Neural cell (in vitro differentiated cells): ENCODE results near the gene SLC25A4. TPM values are rescaled to one million over a fixed set of nuclear protein-coding genes. Genes with fewer than 3 reads are reported as not detected.

Experiments
- H2AFZ ChIP-seq: fragments of 200-600, 300-800 bp; sonication (generic), shearing (Covaris generic); 2 replicates; pipeline ENCODE4 v1.6.0; 2014; ENCODE audit warnings: low read depth, mild to moderate bottlenecking, antibody characterized with exemption, low read length, moderate library complexity
- H3F3A ChIP-seq: fragments of 200-600 bp; shearing (Covaris generic); 2 replicates; pipeline ENCODE4 v1.6.1; 2016; ENCODE audit warnings: mild to moderate bottlenecking, moderate library complexity, mixed read lengths, antibody characterized with exemption, low read length; ENCODE audit not compliant: insufficient read depth, poor library complexity, severe bottlenecking
- H3K27ac ChIP-seq: fragments of 200-600, 300-800 bp; sonication (generic), shearing (Covaris generic); 2 replicates; pipeline ENCODE4 v1.5.1; 2014; ENCODE audit warnings: mild to moderate bottlenecking, low read length, moderate library complexity
- H3K27me3 ChIP-seq: fragments of 300-800, 200-600 bp; sonication (generic), shearing (Covaris generic); 2 replicates; pipeline ENCODE4 v1.6.0; 2014; ENCODE audit warnings: mild to moderate bottlenecking, low read depth, low read length, moderate library complexity; ENCODE audit not compliant: insufficient read depth
- H3K36me3 ChIP-seq: fragments of 300-800, 200-600 bp; sonication (generic), shearing (Covaris generic); 2 replicates; pipeline ENCODE4 v1.5.1; 2014; ENCODE audit warnings: mild to moderate bottlenecking, antibody characterized with exemption, low read length, moderate library complexity; ENCODE audit not compliant: insufficient read depth
- H3K4me2 ChIP-seq: fragments of 300-800, 200-600 bp; sonication (generic), shearing (Covaris generic); 2 replicates; pipeline ENCODE4 v1.6.0; 2014; ENCODE audit warnings: mild to moderate bottlenecking, low read length
- H3K4me3 ChIP-seq: fragments of 300-800, 200-600 bp; sonication (generic), shearing (Covaris generic); 2 replicates; pipeline ENCODE4 v1.5.1; 2014; ENCODE audit warnings: mild to moderate bottlenecking, low read length, moderate library complexity
- H3K79me2 ChIP-seq: fragments of 200-600 bp; shearing (Covaris generic); replicated peaks from 2 replicates; pipeline ENCODE4 v1.6.0; 2014; ENCODE audit warnings: mild to moderate bottlenecking, low read length, moderate library complexity; ENCODE audit not compliant: insufficient read depth
- H3K9ac ChIP-seq: fragments of 300-800, 200-600 bp; sonication (generic), shearing (Covaris generic); 2 replicates; pipeline ENCODE4 v1.6.1; 2016; ENCODE audit warnings: mild to moderate bottlenecking, low read length, mixed read lengths
- H3K9me2 ChIP-seq: fragments of 200-600 bp; shearing (Covaris generic); 2 replicates; pipeline ENCODE4 v1.6.1; 2016; ENCODE audit warnings: mild to moderate bottlenecking, low read length, mixed read lengths; ENCODE audit not compliant: insufficient read depth
- H3K9me3 ChIP-seq: fragments of 200-600, 300-800 bp; sonication (generic), shearing (Covaris generic); 2 replicates; pipeline ENCODE4 v1.6.1; 2016; ENCODE audit warnings: mild to moderate bottlenecking, mixed run types, low read length, moderate library complexity, mixed read lengths
- H4K20me1 ChIP-seq: fragments of 200-600 bp; shearing (Covaris generic); 2 replicates; pipeline ENCODE4 v1.6.1; 2016; ENCODE audit warnings: mild to moderate bottlenecking, mixed run types; ENCODE audit not compliant: insufficient read depth
- EP300 ChIP-seq: fragments of 450-650 bp; conservative IDR thresholded peaks from 2 replicates; pipeline ENCODE4 v1.6.1; 2014; ENCODE audit warnings: antibody characterized with exemption, mild to moderate bottlenecking, moderate library complexity; ENCODE audit not compliant: poor library complexity, severe bottlenecking
- EZH2 ChIP-seq: fragments of 200-600, 300-800 bp; shearing (Covaris generic), sonication (generic); IDR thresholded peaks from 2 replicates; pipeline ENCODE4 v1.6.1; 2014; ENCODE audit warnings: antibody characterized with exemption, low read length, borderline replicate concordance, mild to moderate bottlenecking; ENCODE audit not compliant: insufficient read depth, poor library complexity, severe bottlenecking
- MXI1 ChIP-seq: fragments of 450-650 bp; conservative IDR thresholded peaks from 2 replicates; pipeline ENCODE4 v1.6.1; 2014; ENCODE audit warnings: antibody characterized with exemption, mild to moderate bottlenecking; ENCODE audit not compliant: poor library complexity, severe bottlenecking
- POLR2AphosphoS5 ChIP-seq: IDR thresholded peaks from 2 replicates; pipeline ENCODE4 v1.6.1; 2012
- RAD21 ChIP-seq: fragments of 450-650 bp; conservative IDR thresholded peaks from 2 replicates; pipeline ENCODE4 v1.6.1; 2014; ENCODE audit warnings: antibody characterized with exemption, mild to moderate bottlenecking, moderate library complexity
- REST ChIP-seq: IDR thresholded peaks from 2 replicates; pipeline ENCODE4 v1.6.1; 2012; ENCODE audit warnings: borderline replicate concordance
- SMC3 ChIP-seq: fragments of 450-650 bp; conservative IDR thresholded peaks from 2 replicates; pipeline ENCODE4 v1.6.1; 2014; ENCODE audit warnings: antibody characterized with exemption, mild to moderate bottlenecking, moderate library complexity; ENCODE audit not compliant: poor library complexity
- TAF1 ChIP-seq: IDR thresholded peaks from 2 replicates; pipeline ENCODE4 v1.6.1; 2012; ENCODE audit warnings: low read depth
- polyA plus RNA-seq: library from polyadenylated mRNA; depleted of rRNA; stranded (reverse); fragments of >200 nt; gene quantifications from 2 replicates; pipeline ENCODE4 v1.2.3, GENCODE V29; 2014
- TF ChIP-seq, protein P1 (sequence below): fragments of 450-650 bp; IDR thresholded peaks from 2 replicates; pipeline ENCODE4 v1.5.1; 2014; ENCODE audit warnings: antibody characterized with exemption, mild to moderate bottlenecking, moderate library complexity; ENCODE audit not compliant: poor library complexity, severe bottlenecking

The SLC25A4 gene
- polyA plus RNA-seq, 1 donor from 2014 or later: 140 TPM

DNA sequence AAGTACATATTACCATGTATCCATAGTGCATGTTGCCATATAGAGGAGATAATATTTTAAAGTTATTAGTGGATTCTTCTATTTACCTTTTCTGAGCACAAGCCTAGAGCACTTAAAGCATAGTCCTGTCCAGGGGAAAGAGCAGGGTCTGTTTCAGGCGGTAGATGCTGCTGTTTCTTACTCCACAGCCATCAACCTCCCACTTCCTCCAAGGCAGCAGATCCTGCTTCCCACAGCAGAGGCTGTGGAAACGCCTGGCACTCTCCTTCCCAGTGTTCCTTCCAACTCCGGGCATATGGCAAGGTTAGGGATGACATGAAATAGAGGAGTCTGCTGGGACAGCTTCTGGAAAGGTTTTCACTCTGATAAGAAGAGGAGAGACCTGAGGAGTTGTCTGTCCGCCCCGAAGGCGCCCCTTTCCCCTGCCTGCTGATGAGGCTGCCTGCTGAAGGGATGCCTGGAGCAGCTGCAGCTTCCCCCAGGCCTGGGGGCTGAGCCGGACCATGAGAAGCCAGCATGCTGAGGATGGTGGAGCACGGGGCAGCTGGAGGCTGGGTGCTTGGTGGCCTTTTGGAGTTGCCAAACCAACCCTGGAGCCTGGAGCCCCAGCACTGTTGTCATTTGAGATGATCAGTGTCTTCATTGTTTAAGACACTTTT lies 43.9 kb upstream of the SLC25A4 start:
- TF ChIP-seq TAF1 (no peak), EP300 (no peak), POLR2AphosphoS5 (no peak), MXI1 (no peak), RAD21 (no peak), REST (no peak), EZH2 (no peak), SMC3 (no peak)
- Histone ChIP-seq H3K79me2 (no peaks in the 10 kb centered on the region), H3K4me2 (no peak overlapping the region), H3F3A (no peaks in the 10 kb centered on the region), H3K36me3 (no peaks in the 10 kb centered on the region), H4K20me1 (no peaks in the 10 kb centered on the region), H3K9ac (no peak overlapping the region), H3K27me3 (no peaks in the 10 kb centered on the region), H2AFZ (no peak overlapping the region), H3K9me3 (no peaks in the 10 kb centered on the region), H3K27ac (no peak overlapping the region), H3K4me3 (no peak overlapping the region), H3K9me2 (no peaks in the 10 kb centered on the region)

DNA sequence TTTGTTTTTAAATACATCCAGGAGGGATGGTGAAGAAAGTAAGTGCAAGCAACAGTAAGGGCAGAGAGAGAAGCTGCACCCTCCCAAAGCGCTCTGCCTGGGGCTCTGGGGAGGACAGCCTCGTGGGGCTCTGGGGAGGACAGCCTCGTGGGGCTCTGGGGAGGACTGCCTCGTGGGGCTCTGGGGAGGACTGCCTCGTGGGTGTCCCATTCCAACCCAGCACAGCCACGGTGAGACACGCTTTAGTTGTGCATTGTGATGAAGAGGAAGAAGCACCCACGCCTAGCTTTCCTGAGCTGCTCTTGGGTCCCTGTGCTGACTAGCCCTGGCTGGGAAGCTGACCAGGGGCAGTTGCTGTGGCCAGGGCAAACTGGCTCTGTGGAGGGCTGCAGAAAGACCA lies 43.1 kb upstream of the SLC25A4 start:
- Histone ChIP-seq H2AFZ (no peak overlapping the region), H3K36me3 (no peaks in the 10 kb centered on the region), H3K9ac (no peak overlapping the region), H3K79me2 (no peaks in the 10 kb centered on the region), H3K9me3 (no peaks in the 10 kb centered on the region), H3F3A (no peaks in the 10 kb centered on the region), H3K9me2 (no peaks in the 10 kb centered on the region), H3K27me3 (no peaks in the 10 kb centered on the region), H4K20me1 (no peaks in the 10 kb centered on the region), H3K27ac (no peak overlapping the region), H3K4me2 (no peak overlapping the region), H3K4me3 (no peak overlapping the region)
- TF ChIP-seq MXI1: no peak
- no peak for TF ChIP-seq EP300

DNA sequence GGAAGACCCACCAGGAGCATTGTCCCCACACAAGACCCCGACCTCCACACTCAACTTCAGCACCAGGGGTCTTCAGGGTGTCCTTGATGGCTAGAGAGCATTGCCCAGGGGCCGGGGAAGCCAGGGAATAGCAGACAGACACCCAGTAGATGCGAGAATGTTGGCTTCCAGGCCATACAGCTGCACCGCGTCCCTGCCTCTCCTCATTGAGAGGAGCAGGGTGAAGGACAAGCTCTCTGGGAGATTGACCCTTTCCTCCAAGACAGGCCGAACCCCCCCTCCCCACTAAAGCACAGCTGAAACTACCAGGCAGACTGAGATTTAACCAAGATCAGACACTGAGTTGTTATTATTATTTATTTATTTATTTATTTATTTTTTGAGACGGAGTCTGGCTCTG lies 42.6 kb upstream of the SLC25A4 start:
- Histone ChIP-seq H3K27ac (no peak overlapping the region), H3F3A (no peaks in the 10 kb centered on the region), H3K79me2 (no peaks in the 10 kb centered on the region), H3K36me3 (no peaks in the 10 kb centered on the region), H3K4me2 (no peak overlapping the region), H3K9ac (no peak overlapping the region), H2AFZ (no peak overlapping the region), H3K9me3 (no peaks in the 10 kb centered on the region), H4K20me1 (no peaks in the 10 kb centered on the region), H3K27me3 (no peaks in the 10 kb centered on the region), H3K9me2 (no peaks in the 10 kb centered on the region), H3K4me3 (no peak overlapping the region)
- TF ChIP-seq REST (no peak), TAF1 (no peak), POLR2AphosphoS5 (no peak), RAD21 (no peak), MXI1 (no peak), SMC3 (no peak), EZH2 (no peak), EP300 (no peak)
- TF ChIP-seq, protein P1, sequence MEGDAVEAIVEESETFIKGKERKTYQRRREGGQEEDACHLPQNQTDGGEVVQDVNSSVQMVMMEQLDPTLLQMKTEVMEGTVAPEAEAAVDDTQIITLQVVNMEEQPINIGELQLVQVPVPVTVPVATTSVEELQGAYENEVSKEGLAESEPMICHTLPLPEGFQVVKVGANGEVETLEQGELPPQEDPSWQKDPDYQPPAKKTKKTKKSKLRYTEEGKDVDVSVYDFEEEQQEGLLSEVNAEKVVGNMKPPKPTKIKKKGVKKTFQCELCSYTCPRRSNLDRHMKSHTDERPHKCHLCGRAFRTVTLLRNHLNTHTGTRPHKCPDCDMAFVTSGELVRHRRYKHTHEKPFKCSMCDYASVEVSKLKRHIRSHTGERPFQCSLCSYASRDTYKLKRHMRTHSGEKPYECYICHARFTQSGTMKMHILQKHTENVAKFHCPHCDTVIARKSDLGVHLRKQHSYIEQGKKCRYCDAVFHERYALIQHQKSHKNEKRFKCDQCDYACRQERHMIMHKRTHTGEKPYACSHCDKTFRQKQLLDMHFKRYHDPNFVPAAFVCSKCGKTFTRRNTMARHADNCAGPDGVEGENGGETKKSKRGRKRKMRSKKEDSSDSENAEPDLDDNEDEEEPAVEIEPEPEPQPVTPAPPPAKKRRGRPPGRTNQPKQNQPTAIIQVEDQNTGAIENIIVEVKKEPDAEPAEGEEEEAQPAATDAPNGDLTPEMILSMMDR: no peak
